ENCODE results near the gene RPRML.
A peak's percentile ranks its signal among the peaks of the same experiment; 100 is the strongest.

The RPRML gene

DNA sequence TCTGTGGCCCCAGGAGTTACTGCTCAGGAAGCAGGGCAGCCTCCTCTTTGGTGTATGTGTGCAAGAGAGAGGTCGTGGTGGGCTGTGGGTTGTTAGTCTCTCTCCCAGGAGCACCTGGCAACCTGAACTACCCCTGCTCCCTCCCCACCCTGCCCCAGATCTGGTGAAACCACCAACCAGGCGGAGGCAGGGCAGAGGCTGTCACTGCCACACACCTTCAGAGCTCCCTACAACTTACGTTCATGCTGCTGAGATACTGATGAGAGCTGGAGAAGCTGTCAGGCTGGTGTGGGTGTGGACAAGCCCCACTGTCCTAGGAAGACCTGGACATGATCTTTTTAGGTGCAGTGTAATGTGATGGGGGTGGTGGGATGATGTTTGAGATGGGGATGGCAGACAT, 31.8 kb downstream of the RPRML start:
- TF ChIP-seq, protein P1, sequence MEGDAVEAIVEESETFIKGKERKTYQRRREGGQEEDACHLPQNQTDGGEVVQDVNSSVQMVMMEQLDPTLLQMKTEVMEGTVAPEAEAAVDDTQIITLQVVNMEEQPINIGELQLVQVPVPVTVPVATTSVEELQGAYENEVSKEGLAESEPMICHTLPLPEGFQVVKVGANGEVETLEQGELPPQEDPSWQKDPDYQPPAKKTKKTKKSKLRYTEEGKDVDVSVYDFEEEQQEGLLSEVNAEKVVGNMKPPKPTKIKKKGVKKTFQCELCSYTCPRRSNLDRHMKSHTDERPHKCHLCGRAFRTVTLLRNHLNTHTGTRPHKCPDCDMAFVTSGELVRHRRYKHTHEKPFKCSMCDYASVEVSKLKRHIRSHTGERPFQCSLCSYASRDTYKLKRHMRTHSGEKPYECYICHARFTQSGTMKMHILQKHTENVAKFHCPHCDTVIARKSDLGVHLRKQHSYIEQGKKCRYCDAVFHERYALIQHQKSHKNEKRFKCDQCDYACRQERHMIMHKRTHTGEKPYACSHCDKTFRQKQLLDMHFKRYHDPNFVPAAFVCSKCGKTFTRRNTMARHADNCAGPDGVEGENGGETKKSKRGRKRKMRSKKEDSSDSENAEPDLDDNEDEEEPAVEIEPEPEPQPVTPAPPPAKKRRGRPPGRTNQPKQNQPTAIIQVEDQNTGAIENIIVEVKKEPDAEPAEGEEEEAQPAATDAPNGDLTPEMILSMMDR (conservative IDR thresholded peaks at IDR 0.05; ENCODE audit: low read depth), result no peak
- no peak for DNase-seq (ENCODE audit: low spot score)
- no peak overlapping the region for H3K27ac ChIP-seq
- ChIA-PET POLR2A (ENCODE audit: low non-redundant PET) (no interaction called here), CTCF (no interaction called here)

GRCh38 chr17:46944931-46945330, 34.1 kb downstream of the RPRML start:
- H3K27ac ChIP-seq, result no peak overlapping the region
- ChIA-PET POLR2A (ENCODE audit: low non-redundant PET) (no interaction called here), CTCF (no interaction called here)
- no peak for DNase-seq (ENCODE audit: low spot score)
- TF ChIP-seq, protein P1 (conservative IDR thresholded peaks at IDR 0.05; ENCODE audit: low read depth), result no peak

GRCh38 chr17:46943501-46944393, 35.3 kb downstream of the RPRML start:
- CTCF ChIA-PET, result interaction anchor here (1.6 kb wide), 1 partner anchor 61 kb away, joined by 8 read pairs; no protein-coding TSS in a partner anchor
- DNase-seq (ENCODE audit: low spot score), result no peak
- H3K27ac ChIP-seq, result no peak overlapping the region
- TF ChIP-seq, protein P1 (conservative IDR thresholded peaks at IDR 0.05; ENCODE audit: low read depth), result no peak
- POLR2A ChIA-PET (ENCODE audit: low non-redundant PET), result no interaction called here

- ChIA-PET CTCF (interaction anchor here (0.6 to 1.6 kb wide), 6 partner anchors 13 to 108 kb away, joined by 3 to 9 read pairs (median 6); no protein-coding TSS in a partner anchor), POLR2A (ENCODE audit: low non-redundant PET) (no interaction called here)
- TF ChIP-seq, protein P1 (conservative IDR thresholded peaks at IDR 0.05; ENCODE audit: low read depth), result no peak
- no peak for DNase-seq (ENCODE audit: low spot score)
- no peak overlapping the region for H3K27ac ChIP-seq
Measured at GRCh38 chr17:46943218-46943500, 35.9 kb downstream of the RPRML start.

DNA sequence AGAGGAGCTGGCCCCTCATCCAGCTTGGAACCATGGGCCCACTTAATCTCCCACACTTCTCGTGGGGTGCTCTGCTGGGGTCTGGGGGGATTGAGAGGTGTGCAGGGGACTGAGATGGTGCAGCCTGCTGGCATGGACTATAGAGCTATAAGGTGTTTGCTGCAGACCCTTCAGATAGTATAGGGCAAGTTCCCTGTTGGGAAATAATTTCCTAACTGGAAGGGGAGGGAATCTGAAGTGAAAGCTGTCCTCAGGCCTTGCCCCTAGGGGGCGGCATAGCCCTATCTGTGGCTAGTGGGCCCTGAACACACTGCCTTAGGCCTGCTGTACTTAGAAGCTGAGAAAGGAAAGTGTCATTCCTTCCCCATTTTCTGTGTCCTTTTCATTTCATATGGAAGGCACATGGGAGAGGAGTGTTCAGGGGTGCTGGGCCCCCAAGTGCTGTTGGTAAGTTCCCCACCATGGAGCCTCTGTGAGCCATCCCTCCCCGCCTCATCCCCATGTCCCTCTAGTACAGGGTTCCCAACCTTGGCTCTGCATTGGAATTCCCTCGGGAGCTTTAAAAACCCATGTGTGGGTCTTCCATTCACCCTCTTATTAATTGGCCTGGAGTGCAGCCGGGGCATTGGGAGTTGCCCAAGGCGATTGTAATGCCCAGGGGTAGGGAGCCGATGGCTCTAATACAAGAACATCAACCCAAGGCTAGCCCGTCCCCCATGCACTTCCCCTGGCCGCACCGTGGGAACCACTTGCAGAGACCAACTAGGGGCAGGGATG, 36.4 kb downstream of the RPRML start:
- H3K27ac ChIP-seq, result no peak overlapping the region
- TF ChIP-seq, protein P1 (conservative IDR thresholded peaks at IDR 0.05; ENCODE audit: low read depth), result peak; percentile 81
- ChIA-PET CTCF (interaction anchor here (0.6 to 1.6 kb wide), 11 partner anchors 10 to 1049 kb away, joined by 3 to 9 read pairs (median 5); no protein-coding TSS in a partner anchor), POLR2A (ENCODE audit: low non-redundant PET) (interaction anchor here (0.6 kb wide), 1 partner anchor 996 kb away, joined by 8 read pairs; no protein-coding TSS in a partner anchor)
- peak; percentile 73 for DNase-seq (ENCODE audit: low spot score)

GRCh38 chr17:46940692-46941404, 38.2 kb downstream of the RPRML start:
- DNase-seq (ENCODE audit: low spot score), result peak; percentile 79
- CTCF ChIA-PET, result interaction anchor here (0.5 to 1.3 kb wide), 11 partner anchors 11 to 246 kb away, joined by 3 to 5 read pairs (median 3); no protein-coding TSS in a partner anchor
- H3K27ac ChIP-seq, result peak overlapping the region; percentile 24
- TF ChIP-seq, protein P1 (conservative IDR thresholded peaks at IDR 0.05; ENCODE audit: low read depth), result peak; percentile 92
- POLR2A ChIA-PET (ENCODE audit: low non-redundant PET), result no interaction called here
